Measurements from ENCODE around the gene CBR1.
A peak's percentile ranks its signal among the peaks of the same experiment; 100 is the strongest.

The CBR1 gene

DNA sequence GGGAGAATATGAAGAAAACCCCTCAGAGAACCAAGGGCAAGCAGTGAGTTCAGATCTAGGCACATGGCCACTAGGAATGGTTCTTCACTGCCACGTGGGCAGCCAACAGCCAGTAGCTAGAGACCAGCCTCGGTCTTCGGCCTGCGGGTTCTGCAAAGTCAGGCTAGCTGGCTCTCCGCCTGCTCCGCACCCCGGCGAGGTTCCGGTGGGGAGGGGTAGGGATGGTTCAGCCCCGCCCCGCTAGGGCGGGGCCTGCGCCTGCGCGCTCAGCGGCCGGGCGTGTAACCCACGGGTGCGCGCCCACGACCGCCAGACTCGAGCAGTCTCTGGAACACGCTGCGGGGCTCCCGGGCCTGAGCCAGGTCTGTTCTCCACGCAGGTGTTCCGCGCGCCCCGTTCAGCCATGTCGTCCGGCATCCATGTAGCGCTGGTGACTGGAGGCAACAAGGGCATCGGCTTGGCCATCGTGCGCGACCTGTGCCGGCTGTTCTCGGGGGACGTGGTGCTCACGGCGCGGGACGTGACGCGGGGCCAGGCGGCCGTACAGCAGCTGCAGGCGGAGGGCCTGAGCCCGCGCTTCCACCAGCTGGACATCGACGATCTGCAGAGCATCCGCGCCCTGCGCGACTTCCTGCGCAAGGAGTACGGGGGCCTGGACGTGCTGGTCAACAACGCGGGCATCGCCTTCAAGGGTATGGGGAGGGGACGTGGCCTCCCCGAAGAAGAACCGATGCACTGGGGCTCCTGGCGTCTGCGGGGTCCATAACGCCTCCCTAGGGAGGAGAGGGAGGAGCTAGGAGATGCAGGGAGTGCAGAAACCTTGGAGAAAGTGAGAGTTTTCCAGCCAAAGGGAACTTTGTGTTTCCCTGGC, at the start of gene CBR1:
CBR1 (plus strand) TSS at position 312 of the 871 bp plus-strand sequence; CDS start at position 404, 92 bp downstream.
- peak; percentile 69 for DNase-seq (ENCODE audit: low read depth, low spot score)
- peak within 1 kb of the TSS; percentile 47 for H3K27ac ChIP-seq

DNA sequence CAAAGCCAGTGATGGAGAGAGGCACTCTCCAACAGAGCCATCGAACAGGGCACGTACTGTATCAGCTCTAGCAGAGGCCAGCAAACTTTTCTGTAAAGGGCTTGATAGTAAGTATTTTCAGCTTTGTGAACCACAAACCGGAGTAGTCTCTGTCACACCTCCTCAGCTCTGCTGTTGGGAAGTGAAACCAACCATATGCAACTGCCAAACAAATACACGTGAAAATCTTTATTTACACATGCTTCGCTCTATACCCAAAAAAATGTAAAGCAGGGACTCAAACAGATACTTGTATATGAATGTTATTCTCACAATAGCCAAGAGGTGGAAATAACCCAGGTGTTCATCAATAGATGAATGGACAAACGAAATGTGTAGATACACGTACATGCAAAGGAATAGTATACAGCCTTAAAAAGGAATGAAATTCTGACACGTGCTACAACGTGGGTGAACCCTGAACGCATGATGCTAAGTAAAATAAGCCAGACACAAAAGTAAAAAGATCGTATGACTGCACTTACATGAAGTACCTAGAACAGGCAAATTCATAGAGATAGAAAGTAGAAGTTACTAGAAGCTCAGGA, 48.5 kb upstream of the CBR1 start:
- no peak for DNase-seq (ENCODE audit: low read depth, low spot score)
- H3K27ac ChIP-seq = no peak overlapping the region

GRCh38 chr21:36022427-36023091, 47.3 kb upstream of the CBR1 start:
- H3K27ac ChIP-seq = peak overlapping the region; percentile 70
- DNase-seq (ENCODE audit: low read depth, low spot score) = no peak

GRCh38 chr21:36023092-36023480, 46.7 kb upstream of the CBR1 start:
- peak overlapping the region; percentile 70 for H3K27ac ChIP-seq
- DNase-seq (ENCODE audit: low read depth, low spot score) = no peak

- DNase-seq (ENCODE audit: low read depth, low spot score) = no peak
- H3K27ac ChIP-seq = no peak overlapping the region
These were observed 45.0 kb upstream of the CBR1 start for GRCh38 chr21:36024782-36025181.

GRCh38 chr21:36027347-36027746, 42.5 kb upstream of the CBR1 start:
- H3K27ac ChIP-seq = peak overlapping the region; percentile 36
- no peak for DNase-seq (ENCODE audit: low read depth, low spot score)

GRCh38 chr21:36028127-36029069, 41.4 kb upstream of the CBR1 start:
- no peak overlapping the region for H3K27ac ChIP-seq
- DNase-seq (ENCODE audit: low read depth, low spot score) = no peak

GRCh38 chr21:36029309-36029708, 40.5 kb upstream of the CBR1 start:
- no peak overlapping the region for H3K27ac ChIP-seq
- no peak for DNase-seq (ENCODE audit: low read depth, low spot score)

DNA sequence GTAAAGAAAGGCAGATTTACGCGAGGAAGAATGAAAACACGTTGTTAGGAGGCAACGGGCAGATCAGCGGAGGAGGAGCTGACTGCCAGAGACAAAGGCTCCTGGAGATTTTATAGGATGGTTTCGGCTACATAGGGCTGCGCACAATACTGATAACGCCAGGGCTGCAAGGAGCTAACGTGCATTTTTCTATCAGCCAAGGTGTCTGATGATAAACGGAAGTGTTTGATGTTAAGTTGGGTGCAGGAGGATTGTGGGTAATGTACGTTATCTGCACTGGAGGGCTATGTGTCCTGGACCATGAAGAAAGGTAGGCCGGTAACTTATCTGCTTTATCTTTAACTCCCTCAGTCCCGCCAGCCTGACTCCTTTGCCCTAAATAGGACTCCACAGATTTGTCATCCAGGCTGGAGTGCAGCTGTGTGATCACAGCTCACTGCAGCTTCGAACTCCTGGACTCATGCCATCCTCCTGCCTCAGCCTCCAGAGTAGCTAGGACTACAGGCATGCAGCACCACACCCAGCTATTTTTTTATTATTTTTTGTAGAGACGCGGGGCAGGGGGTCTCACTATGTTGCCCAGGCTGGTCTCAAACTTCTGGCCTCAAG, 39.1 kb upstream of the CBR1 start:
- no peak for DNase-seq (ENCODE audit: low read depth, low spot score)
- H3K27ac ChIP-seq = no peak overlapping the region

- no peak overlapping the region for H3K27ac ChIP-seq
- no peak for DNase-seq (ENCODE audit: low read depth, low spot score)
These were observed 37.0 kb upstream of the CBR1 start for GRCh38 chr21:36032647-36033406.

GRCh38 chr21:36034211-36034913, 35.5 kb upstream of the CBR1 start:
- no peak for DNase-seq (ENCODE audit: low read depth, low spot score)
- no peak overlapping the region for H3K27ac ChIP-seq

GRCh38 chr21:36035381-36035791, 34.4 kb upstream of the CBR1 start:
- DNase-seq (ENCODE audit: low read depth, low spot score) = no peak
- H3K27ac ChIP-seq = no peak overlapping the region

- no peak overlapping the region for H3K27ac ChIP-seq
- no peak for DNase-seq (ENCODE audit: low read depth, low spot score)
These were observed 30.9 kb upstream of the CBR1 start for GRCh38 chr21:36038701-36039497.

DNA sequence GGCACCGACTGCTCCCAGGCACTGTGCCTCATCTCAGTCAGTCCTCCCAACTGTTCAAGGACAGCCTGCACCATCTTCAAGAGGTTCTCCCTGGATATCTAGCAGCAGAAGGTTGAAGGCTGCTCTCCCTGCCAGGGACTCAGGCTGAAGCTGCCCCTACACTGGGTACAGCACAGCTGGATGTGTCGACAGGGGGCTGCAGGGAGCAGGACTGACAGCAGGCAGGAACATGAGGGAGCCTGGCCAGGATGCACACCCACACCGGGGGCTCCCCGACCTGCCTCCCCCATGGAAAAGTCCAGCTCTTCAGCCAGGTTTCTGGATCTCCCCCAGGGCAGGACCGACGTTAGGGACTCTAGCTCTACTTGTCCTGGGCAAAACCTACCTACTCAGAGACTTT, 30.0 kb upstream of the CBR1 start:
- no peak for DNase-seq (ENCODE audit: low read depth, low spot score)
- no peak overlapping the region for H3K27ac ChIP-seq

- H3K27ac ChIP-seq = no peak overlapping the region
- no peak for DNase-seq (ENCODE audit: low read depth, low spot score)
These were observed 29.4 kb upstream of the CBR1 start for GRCh38 chr21:36040389-36040788.

GRCh38 chr21:36041910-36042309, 27.9 kb upstream of the CBR1 start:
- DNase-seq (ENCODE audit: low read depth, low spot score) = no peak
- H3K27ac ChIP-seq = no peak overlapping the region

DNA sequence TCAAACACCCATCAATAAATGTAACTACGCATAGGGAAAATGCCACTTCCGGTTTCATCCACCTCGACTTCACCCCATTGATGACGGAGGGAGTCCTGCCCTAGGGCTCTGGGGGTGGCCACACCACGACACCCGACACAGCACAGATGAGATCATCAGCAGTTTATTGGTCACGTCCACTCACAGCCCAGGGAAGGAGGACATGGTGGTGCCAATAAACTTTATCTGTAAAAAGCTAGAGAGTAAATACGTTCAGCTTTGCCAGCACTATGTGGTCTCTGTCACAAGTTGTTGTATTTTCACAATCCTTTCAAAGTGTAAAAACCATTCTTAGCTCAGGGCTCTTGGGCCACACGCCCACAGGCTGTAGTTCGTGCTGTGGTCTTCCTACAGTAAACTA, 25.8 kb upstream of the CBR1 start:
- H3K27ac ChIP-seq = peak overlapping the region; percentile 29
- peak; percentile 40 for DNase-seq (ENCODE audit: low read depth, low spot score)

DNA sequence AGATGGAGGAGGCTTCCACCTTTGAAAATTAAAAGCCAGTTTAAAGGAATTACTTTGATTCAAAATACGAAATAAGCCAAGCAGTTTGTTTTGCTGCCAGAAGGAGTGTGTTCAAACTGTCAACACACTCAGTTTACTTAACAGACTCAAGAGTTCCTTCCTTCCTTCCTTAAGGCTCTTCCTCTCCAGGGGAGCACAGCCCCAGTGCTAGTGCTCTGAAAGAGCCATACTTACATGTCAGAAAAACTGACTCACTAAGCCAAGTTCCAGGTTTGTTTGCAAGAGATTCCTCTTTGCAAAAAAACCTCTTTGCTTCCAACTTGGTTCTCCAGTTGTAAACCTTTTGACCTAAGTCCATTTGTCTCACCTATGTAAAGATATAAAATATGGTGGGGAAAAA, 23.8 kb upstream of the CBR1 start:
- no peak overlapping the region for H3K27ac ChIP-seq
- no peak for DNase-seq (ENCODE audit: low read depth, low spot score)
